Retinal pigment epithelial cell (primary cell): ENCODE measurements around the gene EHMT2.

ENCODE experiments used
- DNase-seq: peaks from one replicate; pipeline ENCODE4 v3.0.0-alpha.2; 2010; ENCODE audit warnings: low read depth
- H3K4me3 ChIP-seq: 2 replicates; pipeline ENCODE4 v1.5.1; 2011; ENCODE audit warnings: mild to moderate bottlenecking, low read length, control low read depth, moderate library complexity
- TF ChIP-seq, protein P1 (sequence below): conservative IDR thresholded peaks from 2 replicates; pipeline ENCODE4 v1.5.1; 2011; ENCODE audit warnings: low read depth, low read length, control low read depth, inconsistent platforms

The EHMT2 gene

DNA sequence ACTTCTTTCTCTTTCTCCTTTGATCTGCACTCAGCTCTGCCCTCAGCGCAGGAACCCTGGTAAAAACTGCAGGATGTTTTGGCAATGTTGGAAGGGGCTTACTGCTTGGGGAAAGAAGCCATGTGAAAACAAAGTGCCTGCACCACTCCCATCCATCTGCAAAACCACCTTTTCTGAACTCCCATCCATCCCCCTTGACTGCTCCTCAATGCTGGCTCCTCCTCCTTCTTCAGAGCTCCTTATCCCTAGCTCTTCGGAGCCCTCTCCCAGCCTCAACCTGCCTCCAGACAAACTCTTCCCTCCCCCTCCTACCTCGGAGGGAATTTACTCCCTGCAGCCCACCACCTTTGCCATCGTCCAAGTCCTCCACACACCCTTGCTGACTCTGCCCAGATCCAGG lies 8.6 kb upstream of the EHMT2 start:
- DNase-seq, result no peak
- H3K4me3 ChIP-seq, result no peak overlapping the region
- TF ChIP-seq, protein P1, sequence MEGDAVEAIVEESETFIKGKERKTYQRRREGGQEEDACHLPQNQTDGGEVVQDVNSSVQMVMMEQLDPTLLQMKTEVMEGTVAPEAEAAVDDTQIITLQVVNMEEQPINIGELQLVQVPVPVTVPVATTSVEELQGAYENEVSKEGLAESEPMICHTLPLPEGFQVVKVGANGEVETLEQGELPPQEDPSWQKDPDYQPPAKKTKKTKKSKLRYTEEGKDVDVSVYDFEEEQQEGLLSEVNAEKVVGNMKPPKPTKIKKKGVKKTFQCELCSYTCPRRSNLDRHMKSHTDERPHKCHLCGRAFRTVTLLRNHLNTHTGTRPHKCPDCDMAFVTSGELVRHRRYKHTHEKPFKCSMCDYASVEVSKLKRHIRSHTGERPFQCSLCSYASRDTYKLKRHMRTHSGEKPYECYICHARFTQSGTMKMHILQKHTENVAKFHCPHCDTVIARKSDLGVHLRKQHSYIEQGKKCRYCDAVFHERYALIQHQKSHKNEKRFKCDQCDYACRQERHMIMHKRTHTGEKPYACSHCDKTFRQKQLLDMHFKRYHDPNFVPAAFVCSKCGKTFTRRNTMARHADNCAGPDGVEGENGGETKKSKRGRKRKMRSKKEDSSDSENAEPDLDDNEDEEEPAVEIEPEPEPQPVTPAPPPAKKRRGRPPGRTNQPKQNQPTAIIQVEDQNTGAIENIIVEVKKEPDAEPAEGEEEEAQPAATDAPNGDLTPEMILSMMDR, result no peak

DNA sequence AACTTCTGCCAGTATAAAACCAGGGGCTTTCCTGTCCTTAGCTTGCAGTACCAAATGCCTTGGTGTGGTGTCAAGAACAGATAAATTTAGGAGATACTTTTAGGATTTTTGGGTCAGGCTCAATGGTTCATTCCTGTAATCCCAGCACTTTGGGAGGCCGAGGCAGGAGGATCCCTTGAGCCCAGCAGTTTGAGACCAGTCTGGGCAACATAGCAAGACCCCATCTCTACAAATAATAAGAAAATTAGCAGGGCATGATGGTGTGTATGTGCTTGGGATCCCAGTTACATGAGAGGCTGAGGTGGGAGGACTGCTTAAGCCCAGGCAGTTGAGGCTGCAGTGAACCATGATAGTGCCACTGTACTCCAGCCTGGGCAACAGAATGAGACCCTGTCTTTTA lies 7.5 kb upstream of the EHMT2 start:
- H3K4me3 ChIP-seq, result no peak overlapping the region
- TF ChIP-seq, protein P1, result no peak
- DNase-seq, result no peak

GRCh38 chr6:31903957-31904356 lies 6.5 kb upstream of the EHMT2 start:
- TF ChIP-seq, protein P1, result no peak
- no peak overlapping the region for H3K4me3 ChIP-seq
- no peak for DNase-seq

GRCh38 chr6:31901953-31902643 lies 4.6 kb upstream of the EHMT2 start, which contains the start of gene ZBTB12:
ZBTB12 (minus strand) TSS chr6:31902086; CDS start chr6:31901305, 781 bp downstream.
- peak within 1 kb of the TSS; percentile 60 for H3K4me3 ChIP-seq
- DNase-seq, result peak; percentile 94
- TF ChIP-seq, protein P1, result no peak

DNA sequence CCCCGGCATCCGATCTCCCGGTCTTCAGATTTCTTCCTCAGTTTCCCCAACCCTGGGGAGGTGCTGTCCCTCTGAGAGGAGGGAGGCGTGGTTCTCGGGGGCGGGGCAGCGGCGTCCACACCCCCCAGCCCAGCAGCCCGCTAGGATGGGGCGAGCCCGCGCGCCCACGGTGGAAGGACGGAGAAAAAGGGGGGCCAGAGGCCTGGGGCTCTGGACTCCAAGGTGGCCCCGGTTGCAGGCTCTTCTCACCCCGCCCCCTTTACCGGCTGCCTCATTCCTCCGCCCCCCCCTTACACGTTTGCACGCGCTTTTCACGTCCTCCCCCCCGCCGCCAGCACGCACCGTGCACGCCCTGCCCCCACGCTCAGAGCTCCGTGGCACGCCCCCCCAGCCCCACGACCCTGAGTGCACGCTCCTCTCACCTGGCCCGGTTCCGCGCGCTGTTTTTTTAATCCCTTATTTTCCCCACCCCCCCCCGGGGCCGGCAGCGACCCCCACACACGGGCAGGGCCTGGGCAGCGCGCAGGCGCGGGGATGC lies 4.0 kb upstream of the EHMT2 start:
- TF ChIP-seq, protein P1, result no peak
- no peak for DNase-seq
- peak overlapping the region; percentile 60 for H3K4me3 ChIP-seq

GRCh38 chr6:31900917-31901414 lies 3.5 kb upstream of the EHMT2 start:
- TF ChIP-seq, protein P1, result no peak
- peak overlapping the region; percentile 60 for H3K4me3 ChIP-seq
- DNase-seq, result no peak
